ENCODE results near the gene NDUFS7.

DNA sequence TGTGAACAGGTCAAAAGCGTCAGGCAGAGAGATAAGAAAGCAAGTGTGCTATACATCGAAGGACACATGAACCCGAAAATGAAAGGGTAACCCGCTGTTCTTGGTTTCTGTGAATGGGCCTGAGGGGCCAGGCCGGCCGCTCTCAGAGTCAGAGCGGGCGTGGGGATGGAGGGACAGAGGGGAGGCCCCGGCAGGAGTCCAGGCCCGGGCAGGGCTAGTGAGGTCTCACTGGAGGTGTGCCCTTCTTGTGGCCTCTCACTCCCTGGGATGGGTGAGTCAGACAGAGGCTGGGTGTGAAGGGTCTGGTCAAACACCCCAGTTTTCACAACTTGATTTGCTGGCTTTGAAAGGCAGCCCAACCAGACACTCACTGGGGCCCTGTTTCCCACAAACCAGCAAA lies 17.4 kb upstream of the NDUFS7 start:
- TF ChIP-seq POLR2A (IDR thresholded peaks at IDR 0.05): no peak
- TF ChIP-seq, protein P1, sequence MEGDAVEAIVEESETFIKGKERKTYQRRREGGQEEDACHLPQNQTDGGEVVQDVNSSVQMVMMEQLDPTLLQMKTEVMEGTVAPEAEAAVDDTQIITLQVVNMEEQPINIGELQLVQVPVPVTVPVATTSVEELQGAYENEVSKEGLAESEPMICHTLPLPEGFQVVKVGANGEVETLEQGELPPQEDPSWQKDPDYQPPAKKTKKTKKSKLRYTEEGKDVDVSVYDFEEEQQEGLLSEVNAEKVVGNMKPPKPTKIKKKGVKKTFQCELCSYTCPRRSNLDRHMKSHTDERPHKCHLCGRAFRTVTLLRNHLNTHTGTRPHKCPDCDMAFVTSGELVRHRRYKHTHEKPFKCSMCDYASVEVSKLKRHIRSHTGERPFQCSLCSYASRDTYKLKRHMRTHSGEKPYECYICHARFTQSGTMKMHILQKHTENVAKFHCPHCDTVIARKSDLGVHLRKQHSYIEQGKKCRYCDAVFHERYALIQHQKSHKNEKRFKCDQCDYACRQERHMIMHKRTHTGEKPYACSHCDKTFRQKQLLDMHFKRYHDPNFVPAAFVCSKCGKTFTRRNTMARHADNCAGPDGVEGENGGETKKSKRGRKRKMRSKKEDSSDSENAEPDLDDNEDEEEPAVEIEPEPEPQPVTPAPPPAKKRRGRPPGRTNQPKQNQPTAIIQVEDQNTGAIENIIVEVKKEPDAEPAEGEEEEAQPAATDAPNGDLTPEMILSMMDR (IDR thresholded peaks at IDR 0.05): no peak
